ENCODE measurements around the gene CERS1.

- TF ChIP-seq EZH2 (IDR thresholded peaks at IDR 0.05; ENCODE audit: insufficient read depth, poor library complexity, severe bottlenecking) (no peak), EZH2phosphoT487 (IDR thresholded peaks at IDR 0.05; ENCODE audit: insufficient read depth, low read depth) (no peak)
Observed at GRCh38 chr19:18841400-18841799, 54.6 kb downstream of the CERS1 start.
